Brain microvascular endothelial cell (primary cell): Measurements from ENCODE around the gene ANXA6.

Experiments used
- DNase-seq: peaks from one replicate; pipeline ENCODE4 v3.0.0-alpha.2; 2020
- H3K27ac ChIP-seq: fragments of 250-450 bp; sonication (Bioruptor Pico); 2 replicates; pipeline ENCODE4 v1.5.1; 2020; ENCODE audit warnings: mild to moderate bottlenecking, moderate library complexity
- H3K27me3 ChIP-seq: fragments of 250-450 bp; sonication (Bioruptor Pico); replicated peaks from 2 replicates; pipeline ENCODE4 v1.5.1; 2020; ENCODE audit warnings: mild to moderate bottlenecking
- H3K36me3 ChIP-seq: fragments of 250-450 bp; sonication (Bioruptor Pico); replicated peaks from 2 replicates; pipeline ENCODE4 v1.5.1; 2020; ENCODE audit warnings: mild to moderate bottlenecking
- H3K4me3 ChIP-seq: 2 replicates; pipeline ENCODE4 v1.5.1; 2011; ENCODE audit warnings: low read depth, mild to moderate bottlenecking, control low read depth, low read length, moderate library complexity
- in situ Hi-C: cut with HindIII; loops from 2 replicates; pipeline ENCODE4 v1.10.0; 2017; ENCODE audit warnings: low sequenced_read_pairs, low pct_ligation_motif_present
- TF ChIP-seq, protein P1 (sequence below): IDR thresholded peaks from 2 replicates; pipeline ENCODE4 v1.5.1; 2011; ENCODE audit warnings: low read depth, mild to moderate bottlenecking, moderate library complexity, low read length, control low read depth, inconsistent platforms; ENCODE audit errors: missing control alignments

Gene ANXA6

DNA sequence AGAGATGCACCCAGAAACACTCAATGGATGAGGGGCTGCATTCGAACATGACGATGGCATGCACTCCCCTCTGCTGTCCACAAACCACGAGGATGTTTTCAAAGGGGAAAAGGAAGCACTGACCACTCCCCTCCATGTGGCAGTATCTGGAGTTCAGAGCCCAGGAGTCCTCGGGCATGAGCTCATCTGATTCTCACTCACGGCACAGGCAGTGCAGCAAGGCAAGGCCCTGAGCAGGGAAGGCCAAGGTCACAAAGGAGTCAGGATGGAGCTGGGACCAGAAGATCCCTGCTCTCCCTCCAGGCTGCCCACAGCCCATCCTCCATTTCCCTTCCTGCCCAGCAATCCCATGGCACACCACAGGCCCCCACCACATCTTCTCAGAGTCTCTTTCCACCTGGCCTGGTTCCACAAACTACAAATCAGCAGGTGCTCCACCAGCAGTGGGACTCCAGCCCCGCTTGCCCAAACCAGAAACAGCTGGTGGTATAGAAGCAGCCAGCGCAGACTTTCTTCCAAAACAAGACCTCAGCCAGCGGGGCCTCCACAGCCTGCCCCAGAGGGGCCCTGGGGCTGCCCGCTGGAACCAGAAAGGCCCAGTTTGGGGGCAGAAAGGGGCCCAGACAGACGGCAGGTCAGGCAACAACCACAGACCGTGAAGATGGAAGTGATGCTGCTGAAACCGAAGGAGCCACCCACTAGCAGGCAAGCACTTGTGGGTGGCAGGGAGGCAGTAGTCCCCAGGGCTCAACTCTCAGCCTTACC is 89.0 kb downstream of the ANXA6 start:
- Histone ChIP-seq H3K27ac (no peak overlapping the region), H3K36me3 (peaks cover 12% of the 10 kb centered on the region), H3K27me3 (no peaks in the 10 kb centered on the region), H3K4me3 (no peak overlapping the region)
- in situ Hi-C loops = no loop called here
- no peak for DNase-seq
- TF ChIP-seq, protein P1, sequence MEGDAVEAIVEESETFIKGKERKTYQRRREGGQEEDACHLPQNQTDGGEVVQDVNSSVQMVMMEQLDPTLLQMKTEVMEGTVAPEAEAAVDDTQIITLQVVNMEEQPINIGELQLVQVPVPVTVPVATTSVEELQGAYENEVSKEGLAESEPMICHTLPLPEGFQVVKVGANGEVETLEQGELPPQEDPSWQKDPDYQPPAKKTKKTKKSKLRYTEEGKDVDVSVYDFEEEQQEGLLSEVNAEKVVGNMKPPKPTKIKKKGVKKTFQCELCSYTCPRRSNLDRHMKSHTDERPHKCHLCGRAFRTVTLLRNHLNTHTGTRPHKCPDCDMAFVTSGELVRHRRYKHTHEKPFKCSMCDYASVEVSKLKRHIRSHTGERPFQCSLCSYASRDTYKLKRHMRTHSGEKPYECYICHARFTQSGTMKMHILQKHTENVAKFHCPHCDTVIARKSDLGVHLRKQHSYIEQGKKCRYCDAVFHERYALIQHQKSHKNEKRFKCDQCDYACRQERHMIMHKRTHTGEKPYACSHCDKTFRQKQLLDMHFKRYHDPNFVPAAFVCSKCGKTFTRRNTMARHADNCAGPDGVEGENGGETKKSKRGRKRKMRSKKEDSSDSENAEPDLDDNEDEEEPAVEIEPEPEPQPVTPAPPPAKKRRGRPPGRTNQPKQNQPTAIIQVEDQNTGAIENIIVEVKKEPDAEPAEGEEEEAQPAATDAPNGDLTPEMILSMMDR = no peak

DNA sequence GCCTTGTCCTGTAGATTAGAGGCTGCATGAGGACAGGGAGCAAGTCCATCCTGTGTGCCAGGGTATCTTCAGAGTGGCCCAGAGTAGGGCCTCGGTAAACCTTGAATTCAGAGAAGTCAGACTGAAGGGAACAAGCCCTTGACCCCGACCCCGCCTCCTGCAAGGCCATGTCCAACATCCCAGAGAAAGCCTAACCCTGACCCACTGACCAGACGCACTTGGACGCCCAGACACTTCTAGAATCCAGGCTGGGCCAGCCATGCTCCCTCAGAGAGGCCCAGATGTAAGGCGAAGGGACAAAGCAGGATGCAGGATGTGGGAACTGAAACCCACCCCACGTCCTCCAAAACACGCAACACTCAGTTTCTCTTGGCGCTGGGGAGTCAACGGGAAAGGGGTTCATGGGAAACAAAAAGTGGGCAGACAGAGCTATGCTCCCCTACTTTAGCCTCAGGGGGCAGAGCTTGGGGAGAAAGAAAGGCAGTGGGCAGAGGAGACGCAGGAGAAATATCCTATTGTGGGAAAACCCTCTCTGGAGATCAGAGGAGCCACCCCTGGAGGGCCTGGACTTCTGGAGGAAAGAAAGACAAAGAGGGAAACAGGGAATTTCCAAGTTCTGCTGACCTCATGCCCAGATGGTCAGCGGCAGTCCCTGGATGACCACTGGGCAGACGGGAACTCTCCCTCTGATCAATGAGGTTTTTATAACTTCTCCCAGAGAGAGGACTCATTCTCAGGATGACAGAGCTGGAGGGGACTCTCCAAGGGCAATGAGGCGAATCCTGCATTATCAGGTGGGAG is 89.7 kb downstream of the ANXA6 start:
- DNase-seq = no peak
- H3K27me3 ChIP-seq = no peaks in the 10 kb centered on the region
- TF ChIP-seq, protein P1 = no peak
- in situ Hi-C loops = no loop called here
- H3K27ac ChIP-seq = no peak overlapping the region
- peaks cover 12% of the 10 kb centered on the region for H3K36me3 ChIP-seq
- no peak overlapping the region for H3K4me3 ChIP-seq

DNA sequence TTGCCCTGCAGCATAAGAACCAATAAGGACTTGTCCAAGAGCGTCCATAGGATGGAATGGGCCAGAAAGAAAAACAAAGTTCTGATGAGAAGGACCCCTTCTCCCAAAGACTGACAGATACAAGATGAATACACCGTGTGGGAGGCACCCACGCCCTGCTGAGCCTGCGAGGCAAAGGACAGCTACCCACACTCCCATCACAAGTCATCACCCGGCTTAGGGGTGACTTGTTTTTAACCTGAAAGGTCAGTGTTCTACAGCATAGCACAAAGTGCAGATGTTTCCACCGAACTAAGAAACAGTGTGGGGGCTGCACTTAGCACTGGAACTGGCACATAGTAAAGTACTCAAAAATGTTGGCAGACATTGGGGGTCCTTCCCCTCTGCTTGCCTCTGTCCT is 90.7 kb downstream of the ANXA6 start:
- TF ChIP-seq, protein P1 = no peak
- Histone ChIP-seq H3K36me3 (peaks cover 16% of the 10 kb centered on the region), H3K27ac (no peak overlapping the region), H3K4me3 (no peak overlapping the region), H3K27me3 (no peaks in the 10 kb centered on the region)
- DNase-seq = no peak
- in situ Hi-C loops = no loop called here

DNA sequence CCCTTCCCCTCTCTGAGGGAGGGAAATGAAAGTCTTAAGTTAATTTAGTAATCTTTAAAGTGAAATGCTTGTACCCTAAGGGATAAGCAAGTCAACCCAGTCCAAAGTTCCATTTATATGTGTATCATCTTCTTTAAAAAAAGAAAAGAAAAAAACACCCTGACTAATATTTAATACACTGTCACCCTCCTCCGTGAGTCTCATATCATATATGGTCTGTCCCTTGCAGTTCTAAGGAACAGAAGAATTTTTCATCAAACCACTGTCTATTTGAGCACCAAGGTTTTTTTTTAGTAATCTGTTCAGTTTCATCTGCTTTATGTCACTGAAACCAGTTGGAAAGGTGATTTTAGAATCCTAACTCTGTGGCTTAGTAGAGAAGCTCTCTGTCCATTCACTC is 92.0 kb downstream of the ANXA6 start:
- no peak overlapping the region for H3K27ac ChIP-seq
- TF ChIP-seq, protein P1 = no peak
- H3K4me3 ChIP-seq = no peak overlapping the region
- DNase-seq = no peak
- in situ Hi-C loops = no loop called here
- no peaks in the 10 kb centered on the region for H3K27me3 ChIP-seq
- H3K36me3 ChIP-seq = peaks cover 28% of the 10 kb centered on the region

DNA sequence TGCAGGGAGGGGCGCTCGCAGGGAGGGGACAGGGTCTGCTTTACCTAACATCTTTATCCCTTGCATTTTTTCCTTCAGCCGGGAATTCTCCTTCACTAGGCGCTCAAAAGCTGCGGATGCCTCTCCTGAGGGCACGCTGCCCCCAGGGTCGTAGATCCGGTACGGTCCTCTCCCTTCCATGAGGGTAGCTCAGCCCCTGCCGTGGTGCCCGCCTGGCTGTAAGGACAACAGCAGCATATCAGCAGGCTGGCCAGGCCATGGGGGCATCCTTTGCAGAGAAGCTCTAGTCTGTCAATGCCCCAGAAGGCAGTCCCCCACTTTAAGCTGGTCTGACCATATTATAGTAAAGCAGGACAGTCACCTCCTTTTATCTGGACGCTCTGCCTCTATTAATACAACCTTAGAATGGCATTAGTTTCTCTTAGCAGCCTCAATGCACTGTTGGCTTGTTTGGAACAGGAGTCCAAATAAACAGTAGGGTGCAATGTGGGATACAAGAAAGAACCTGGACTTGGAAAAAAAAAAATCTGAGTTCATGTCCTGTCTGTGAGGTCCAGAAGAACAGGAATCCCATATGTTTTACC is 92.6 kb downstream of the ANXA6 start:
- no peak overlapping the region for H3K4me3 ChIP-seq
- no peaks in the 10 kb centered on the region for H3K27me3 ChIP-seq
- peaks cover 34% of the 10 kb centered on the region for H3K36me3 ChIP-seq
- in situ Hi-C loops = no loop called here
- TF ChIP-seq, protein P1 = no peak
- DNase-seq = no peak
- no peak overlapping the region for H3K27ac ChIP-seq
